IMR-90 (cell line): ENCODE data around the gene TMEM259. TPM values are rescaled to one million over a fixed set of nuclear protein-coding genes. Genes with fewer than 3 reads are reported as not detected.

Source experiments
- ATAC-seq: fragments of 200-7000 bp; cut with Tn5 transposase; 2 replicates; pipeline ENCODE4 v1.9.1; 2020; ENCODE audit warnings: low read depth, mild to moderate bottlenecking, moderate library complexity
- BruUV-seq: library from RNA; stranded (reverse); fragments of 400-500 nt; replicated peaks from 2 replicates; lab custom pipeline; 2021; lab: Mats Ljungman, UMichigan
- CTCF ChIA-PET: fragments of 300-600 bp; formaldehyde crosslinking; extraction: SDS; loops from one replicate; lab custom pipeline; 2021; ENCODE audit warnings: antibody characterized with exemption; lab: Yijun Ruan, JAX
- POLR2A ChIA-PET: fragments of 300-600 bp; sonication (Branson Sonifier 250); formaldehyde crosslinking; loops from one replicate; lab custom pipeline; 2022; ENCODE audit warnings: antibody characterized with exemption; ENCODE audit not compliant: unreplicated experiment; lab: Charles Lee
- DNase-seq: peaks from one replicate; pipeline ENCODE4 v3.0.0; 2013
- H2AFZ ChIP-seq: replicated peaks from 2 replicates; pipeline ENCODE3; 2013; ENCODE audit warnings: low read length, mild to moderate bottlenecking; ENCODE audit not compliant: poor library complexity
- H2AK5ac ChIP-seq: 2 replicates; pipeline ENCODE4 v1.6.1; 2013; ENCODE audit warnings: low read depth, low read length, inconsistent platforms
- H2AK9ac ChIP-seq: replicated peaks from 2 replicates; pipeline ENCODE3; 2013; ENCODE audit warnings: mild to moderate bottlenecking, low read depth, low read length, moderate library complexity; ENCODE audit not compliant: poor library complexity
- H2BK120ac ChIP-seq: 2 replicates; pipeline ENCODE4 v1.6.1; 2013; ENCODE audit warnings: low read depth, low read length, inconsistent platforms
- H2BK15ac ChIP-seq: 3 replicates; pipeline ENCODE4 v1.6.1; 2013; ENCODE audit warnings: low read depth, low read length, inconsistent platforms
- H2BK20ac ChIP-seq: 2 replicates; pipeline ENCODE4 v1.6.1; 2013; ENCODE audit warnings: low read depth, mild to moderate bottlenecking, inconsistent platforms, low read length, moderate library complexity
- H2BK5ac ChIP-seq: 2 replicates; pipeline ENCODE4 v1.6.1; 2013; ENCODE audit warnings: mild to moderate bottlenecking, low read depth, low read length, inconsistent platforms; ENCODE audit not compliant: poor library complexity, severe bottlenecking
- H3K14ac ChIP-seq: replicated peaks from 2 replicates; pipeline ENCODE4 v1.6.1; 2013; ENCODE audit warnings: low read depth, low read length, inconsistent platforms
- H3K18ac ChIP-seq: 2 replicates; pipeline ENCODE4 v1.6.1; 2013; ENCODE audit warnings: low read depth, low read length, control low read depth
- H3K23ac ChIP-seq: 2 replicates; pipeline ENCODE4 v1.6.1; 2013; ENCODE audit warnings: low read depth, low read length, inconsistent platforms
- H3K27ac ChIP-seq: 2 replicates; pipeline ENCODE4 v1.5.1; 2013; ENCODE audit warnings: mild to moderate bottlenecking, control low read depth, low read length; ENCODE audit not compliant: insufficient read depth
- H3K27me3 ChIP-seq: 2 replicates; pipeline ENCODE4 v1.6.1; 2013; ENCODE audit warnings: low read length; ENCODE audit not compliant: control insufficient read depth, insufficient read depth
- H3K36me3 ChIP-seq: 2 replicates; pipeline ENCODE4 v1.6.1; 2013; ENCODE audit warnings: low read length, mixed read lengths; ENCODE audit not compliant: control insufficient read depth, insufficient read depth
- H3K4ac ChIP-seq: 2 replicates; pipeline ENCODE4 v1.6.1; 2013; ENCODE audit warnings: low read depth, low read length, inconsistent platforms
- H3K4me1 ChIP-seq: 2 replicates; pipeline ENCODE4 v1.6.1; 2013; ENCODE audit warnings: low read length, mixed read lengths; ENCODE audit not compliant: control insufficient read depth, insufficient read depth
- H3K4me2 ChIP-seq: 2 replicates; pipeline ENCODE4 v1.6.1; 2013; ENCODE audit warnings: low read depth, mild to moderate bottlenecking, control low read depth, low read length, moderate library complexity
- H3K4me3 ChIP-seq: 2 replicates; pipeline ENCODE4 v1.5.1; 2013; ENCODE audit warnings: low read depth, mild to moderate bottlenecking, control low read depth, low read length, moderate library complexity; ENCODE audit not compliant: insufficient read depth
- H3K56ac ChIP-seq: 2 replicates; pipeline ENCODE4 v1.6.1; 2013; ENCODE audit warnings: low read length, inconsistent platforms; ENCODE audit not compliant: insufficient read depth; ENCODE audit errors: extremely low read depth
- H3K79me1 ChIP-seq, 2 experiments: 2 replicates each; pipeline ENCODE4 v1.6.1; 2013; ENCODE audit warnings: low read length in 2 of 2, inconsistent platforms in 1 of 2, low read depth in 1 of 2
- H3K9ac ChIP-seq: 2 replicates; pipeline ENCODE4 v1.6.1; 2013; ENCODE audit warnings: low read depth, low read length, control low read depth
- H3K9me1 ChIP-seq: 2 replicates; pipeline ENCODE4 v1.6.1; 2013; ENCODE audit warnings: low read length, inconsistent platforms; ENCODE audit not compliant: insufficient read depth
- H3K9me3 ChIP-seq: 2 replicates; pipeline ENCODE4 v1.6.1; 2013; ENCODE audit warnings: low read length; ENCODE audit not compliant: control insufficient read depth, insufficient read depth
- H4K20me1 ChIP-seq: 2 replicates; pipeline ENCODE4 v1.6.1; 2013; ENCODE audit warnings: low read length, inconsistent platforms; ENCODE audit not compliant: insufficient read depth
- H4K5ac ChIP-seq: 2 replicates; pipeline ENCODE4 v1.6.1; 2013; ENCODE audit warnings: mild to moderate bottlenecking, low read depth, low read length, control low read depth
- H4K8ac ChIP-seq, 2 experiments: 2 replicates each; pipeline ENCODE4 v1.6.1; 2013; ENCODE audit warnings: low read depth in 2 of 2, low read length in 2 of 2, control low read depth in 1 of 2, inconsistent platforms in 1 of 2
- H4K91ac ChIP-seq: 2 replicates; pipeline ENCODE4 v1.6.1; 2013; ENCODE audit warnings: low read depth, low read length, inconsistent platforms; ENCODE audit not compliant: insufficient read depth
- CEBPB ChIP-seq: IDR thresholded peaks from 2 replicates; pipeline ENCODE4 v1.6.1; 2012; ENCODE audit warnings: low read depth, low read length, improper control_type of control experiment
- CHD1 ChIP-seq: IDR thresholded peaks from 2 replicates; pipeline ENCODE4 v1.6.1; 2012; ENCODE audit warnings: low read depth, low read length, improper control_type of control experiment
- FOS ChIP-seq: fragments of 150-350 bp; IDR thresholded peaks from 2 replicates; pipeline ENCODE4 v1.6.1; 2016; ENCODE audit warnings: low read depth, low read length
- MAFK ChIP-seq: IDR thresholded peaks from 2 replicates; pipeline ENCODE4 v1.6.1; 2012; ENCODE audit warnings: low read depth, low read length, improper control_type of control experiment
- NFE2L2 ChIP-seq: fragments of 150-350 bp; IDR thresholded peaks from 2 replicates; pipeline ENCODE4 v1.6.1; 2016; ENCODE audit warnings: low read depth, mild to moderate bottlenecking, low read length
- POLR2A ChIP-seq: IDR thresholded peaks from 2 replicates; pipeline ENCODE4 v1.6.1; 2012; ENCODE audit warnings: mild to moderate bottlenecking, low read depth, low read length
- RAD21 ChIP-seq: IDR thresholded peaks from 2 replicates; pipeline ENCODE4 v1.6.1; 2012; ENCODE audit warnings: low read length, improper control_type of control experiment
- RFX5 ChIP-seq: IDR thresholded peaks from 2 replicates; pipeline ENCODE4 v1.8.0; 2012; ENCODE audit warnings: low read depth, mild to moderate bottlenecking, low read length, moderate library complexity
- USF2 ChIP-seq: fragments of 150-350 bp; IDR thresholded peaks from 2 replicates; pipeline ENCODE4 v1.6.1; 2017; ENCODE audit warnings: mild to moderate bottlenecking, antibody characterized with exemption, low read length, low read depth
- WGBS, 2 experiments: methylation state at CpG; one replicate each; pipeline versions ENCODE4 v1.1.5 to v1.1.7; 2013; ENCODE audit warnings: missing lambda C conversion rate in 2 of 2; ENCODE audit not compliant: insufficient read length in 1 of 2; ENCODE audit errors: extremely low coverage in 2 of 2; 5-methylcytosine and 5-hydroxymethylcytosine counted together
- dilution Hi-C: fragments of 300-500 bp; cut with HindIII; formaldehyde crosslinking; loops from one replicate; pipeline ENCODE4 v1.14.3; 2018; ENCODE audit warnings: low sequenced_read_pairs; ENCODE audit not compliant: unreplicated experiment
- in situ Hi-C: fragments of 300-500 bp; cut with MboI; formaldehyde crosslinking; loops from 3 replicates; pipeline ENCODE4 v1.14.3; 2019; ENCODE audit warnings: low sequenced_read_pairs, inconsistent platforms, mixed read lengths
- intact Hi-C: fragments of 100-400 bp; cut with micrococcal nuclease; formaldehyde crosslinking; loops from 2 replicates; pipeline ENCODE4 v1.10.0; 2022
- polyA plus RNA-seq, 3 experiments: library from polyadenylated mRNA; depleted of rRNA; stranded (reverse); fragments of >200 nt; gene quantifications; 2 replicates each; pipeline ENCODE4 v1.2.3, GENCODE V29; 2012; ENCODE audit warnings: low replicate concordance in 1 of 3
- total RNA-seq: library from RNA; depleted of rRNA; stranded (reverse); fragments of >200 nt; gene quantifications from 2 replicates; pipeline ENCODE4 v1.2.3, GENCODE V29; 2012

The TMEM259 gene
- total and polyA plus RNA-seq, 2 of the 4 experiments (the other 2 are of a cell fraction): 22.6 to 153 TPM

- ChIA-PET POLR2A (interaction anchor here (0.7 to 1.8 kb wide), 3 partner anchors 11 to 13 kb away, joined by 3 to 4 read pairs (median 3); partner anchors contain the start of gene CNN2), CTCF (interaction anchor here (0.6 to 1.2 kb wide), 2 partner anchors 29 to 414 kb away, joined by 3 read pairs; no protein-coding TSS in a partner anchor)
- Histone ChIP-seq H3K4me2 (no peak overlapping the region; the same call in 1 of the 2 replicates), H2BK20ac (no peak overlapping the region), H3K18ac (no peak overlapping the region), H4K91ac (no peak overlapping the region), H3K56ac (no peak overlapping the region), H4K5ac (no peak overlapping the region), H3K4me1 (peaks cover 7% of the 10 kb centered on the region; the same call in 1 of the 2 replicates), H3K9me1 (no peaks in the 10 kb centered on the region), H3K4ac (no peak overlapping the region), H4K20me1 (peaks cover 48% of the 10 kb centered on the region), H3K27ac (no peak overlapping the region), H3K23ac (peak overlapping the region; percentile 5; the same call in 1 of the 2 replicates), H3K14ac (no peak overlapping the region), H3K9ac (no peak overlapping the region), H2AK9ac (peak overlapping the region; percentile 47), H3K36me3 (peaks cover 34% of the 10 kb centered on the region), H2AFZ (peak overlapping the region; percentile 90), H4K8ac (peak overlapping the region in 1 of 2 experiments; percentile 11; a peak in 1 of 4 replicates), H2BK5ac (no peak overlapping the region), H2BK15ac (no peak overlapping the region), H3K9me3 (no peaks in the 10 kb centered on the region), H3K4me3 (no peak overlapping the region), H3K27me3 (no peaks in the 10 kb centered on the region), H2BK120ac (no peak overlapping the region), H2AK5ac (no peak overlapping the region), H3K79me1 (peaks cover 0 to 28% of the 10 kb centered on the region in 2 experiments; a peak in 2 of 4 replicates)
- in situ Hi-C loops: no loop called here
- ATAC-seq (peak; percentile 0; the same call in 1 of the 2 replicates), DNase-seq (peak; percentile 28)
- TF ChIP-seq RAD21 (no peak), NFE2L2 (no peak), USF2 (no peak), RFX5 (no peak), FOS (no peak), MAFK (no peak), CEBPB (no peak), CHD1 (no peak), POLR2A (no peak)
- BruUV-seq: no TSS peak
- dilution Hi-C loops: no loop called here
- WGBS, 2 experiments: 71% methylated on average over 18 of the region's 22 CpGs; no CpG with 5 or more reads in 1 of the 2 experiments
- intact Hi-C loops: no loop called here
These were observed 18.2 kb upstream of the TMEM259 start for GRCh38 chr19:1038978-1039645.
